COLO668 (cell line): ENCODE results near the gene NEO1.
A peak's percentile ranks its signal among the peaks of the same experiment; 100 is the strongest.

Source experiments
- DNase-seq: peaks from one replicate; lab custom pipeline; 2025; ENCODE audit not compliant: unreplicated experiment; lab: John Stamatoyannopoulos, UW

Gene NEO1

DNA sequence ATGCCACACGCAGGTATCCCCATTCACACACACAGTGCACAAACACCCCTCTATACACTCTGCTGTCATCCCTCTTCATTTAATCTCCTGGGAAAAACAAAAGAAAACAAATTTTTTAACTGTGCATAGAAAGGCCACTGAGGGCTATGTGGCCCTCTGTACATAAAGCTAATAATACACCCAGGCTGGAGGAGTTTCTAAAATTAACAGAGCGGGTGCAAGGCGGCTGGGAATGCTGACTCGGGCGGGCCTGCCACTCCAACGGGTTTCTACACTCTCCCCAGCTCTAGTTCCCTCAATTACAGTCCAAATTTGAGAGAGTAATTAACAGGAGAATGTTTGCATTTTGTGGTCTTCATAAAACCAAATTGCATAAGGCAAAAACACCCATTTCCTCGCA, 293.4 kb downstream of the NEO1 start:
- no peak for DNase-seq

DNA sequence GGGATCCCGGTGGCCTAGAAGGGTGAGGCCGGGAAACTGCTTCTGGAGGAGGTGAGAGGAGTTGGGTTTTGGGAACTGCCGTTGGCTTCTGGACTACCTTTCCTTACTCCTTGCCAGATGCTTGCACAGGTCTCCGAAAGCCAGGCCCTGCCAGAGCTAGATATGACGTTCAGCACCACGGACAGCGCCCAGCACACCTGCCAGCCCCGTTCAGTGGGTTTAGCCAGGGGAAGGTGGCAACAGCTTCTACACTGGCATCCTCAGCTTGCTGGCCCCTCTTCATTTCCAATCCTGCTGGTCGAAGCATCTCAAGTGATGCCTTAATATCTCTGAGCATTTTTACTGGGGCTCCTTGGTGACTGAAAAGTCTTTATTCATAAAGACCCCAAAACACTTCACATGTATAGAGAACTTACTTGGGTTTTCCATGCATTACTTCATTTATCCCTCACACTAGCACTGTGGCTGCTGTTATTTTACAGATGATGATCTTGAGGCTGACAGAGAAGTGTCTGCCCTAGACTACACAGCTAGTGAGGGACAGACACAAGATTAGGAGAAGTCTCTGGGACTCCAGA, 294.6 kb downstream of the NEO1 start:
- peak; percentile 39 for DNase-seq

GRCh38 chr15:73349191-73349590, 296.9 kb downstream of the NEO1 start:
- DNase-seq, result no peak

DNA sequence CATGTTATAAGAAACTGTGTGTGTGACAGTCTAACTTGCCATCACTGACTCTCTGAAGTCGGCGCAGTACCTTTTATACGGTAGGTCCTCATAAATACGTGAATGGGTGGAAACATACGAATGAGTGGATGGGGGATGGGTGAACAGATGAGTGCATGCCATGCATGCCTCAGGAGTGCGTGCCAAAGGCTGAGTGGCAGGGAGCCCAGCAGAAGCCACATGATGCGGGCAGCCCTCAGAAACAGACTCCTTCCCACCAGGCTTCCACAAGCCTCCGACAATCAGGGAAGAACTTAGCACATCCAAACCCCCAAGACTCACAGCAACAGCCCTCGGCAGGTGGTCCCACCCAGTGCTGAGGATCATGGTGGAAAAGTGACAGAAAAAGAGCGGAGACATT, 299.8 kb downstream of the NEO1 start:
- DNase-seq, result no peak

- DNase-seq, result no peak
Observed at GRCh38 chr15:73353734-73354133, 301.5 kb downstream of the NEO1 start.

DNA sequence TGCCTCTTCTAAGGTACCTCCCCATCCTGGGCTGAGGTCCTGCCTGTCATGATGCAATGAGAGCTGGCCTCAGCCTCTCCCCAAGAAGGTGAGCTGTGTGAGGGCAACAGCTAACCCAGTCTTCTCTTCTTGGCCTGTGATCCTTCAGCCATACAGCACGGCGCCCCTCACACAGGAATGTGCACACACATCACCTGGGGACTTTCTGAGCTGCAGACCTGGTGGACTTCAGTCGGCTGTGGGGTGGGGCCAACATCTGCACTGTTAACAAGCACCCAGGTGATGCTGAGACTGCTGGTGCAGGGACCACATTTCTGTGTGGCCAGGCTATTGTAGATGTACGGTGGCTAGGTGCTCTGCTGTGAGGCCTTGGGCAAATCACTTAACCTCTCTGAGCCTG, 302.0 kb downstream of the NEO1 start:
- no peak for DNase-seq
